Stomach (tissue), 4 donors: Measurements from ENCODE around the gene ADAT1.

ENCODE experiments used
- EP300 ChIP-seq: sonication (generic); formaldehyde crosslinking; IDR thresholded peaks from one replicate; pipeline ENCODE4 v1.6.1; 2017; ENCODE audit warnings: antibody characterized with exemption
- POLR2A ChIP-seq, 4 donors: fragments of 450-650 bp; IDR thresholded peaks; one replicate each; pipeline ENCODE4 v1.6.1; 2016; ENCODE audit warnings: antibody characterized with exemption in 4 of 4, control low read depth in 2 of 4, mild to moderate bottlenecking in 1 of 4, moderate library complexity in 1 of 4
- TF ChIP-seq, protein P1 (sequence below), 7 experiments: fragments of 450-650 bp in 4 of 7; fragments of 200-600 bp in 3 of 7; sonication (generic) in 3 of 7; IDR thresholded peaks; one replicate each; pipeline ENCODE4 v1.5.1; 2016 to 2019; ENCODE audit warnings: antibody characterized with exemption in 7 of 7, control low read depth in 2 of 7, mild to moderate bottlenecking in 1 of 7

DNA sequence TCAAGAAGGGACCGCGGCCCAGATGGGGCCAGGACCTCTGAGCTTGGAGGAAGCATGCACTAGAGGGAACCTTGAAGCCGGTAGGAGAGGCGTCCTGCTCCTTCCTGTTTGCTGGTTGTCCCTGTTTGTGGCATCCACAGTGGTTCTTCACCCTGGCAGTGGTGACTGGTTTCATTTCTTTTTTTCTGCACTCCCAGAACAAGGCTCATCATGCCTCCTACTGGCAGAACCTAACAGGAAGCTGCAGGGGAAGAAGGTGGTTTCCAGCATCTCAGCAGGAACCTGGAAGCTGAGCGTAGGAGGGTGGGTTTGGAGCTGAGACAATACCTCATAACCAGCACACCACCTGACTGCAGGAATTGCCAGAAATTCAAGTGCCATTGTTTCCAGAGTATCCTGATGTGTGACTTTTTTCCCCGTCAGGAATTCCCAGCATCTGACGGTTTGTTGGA, 72.8 kb downstream of the ADAT1 start:
- TF ChIP-seq POLR2A (IDR thresholded peaks at IDR 0.05) (no peak), EP300 (no peak)
- TF ChIP-seq, protein P1, sequence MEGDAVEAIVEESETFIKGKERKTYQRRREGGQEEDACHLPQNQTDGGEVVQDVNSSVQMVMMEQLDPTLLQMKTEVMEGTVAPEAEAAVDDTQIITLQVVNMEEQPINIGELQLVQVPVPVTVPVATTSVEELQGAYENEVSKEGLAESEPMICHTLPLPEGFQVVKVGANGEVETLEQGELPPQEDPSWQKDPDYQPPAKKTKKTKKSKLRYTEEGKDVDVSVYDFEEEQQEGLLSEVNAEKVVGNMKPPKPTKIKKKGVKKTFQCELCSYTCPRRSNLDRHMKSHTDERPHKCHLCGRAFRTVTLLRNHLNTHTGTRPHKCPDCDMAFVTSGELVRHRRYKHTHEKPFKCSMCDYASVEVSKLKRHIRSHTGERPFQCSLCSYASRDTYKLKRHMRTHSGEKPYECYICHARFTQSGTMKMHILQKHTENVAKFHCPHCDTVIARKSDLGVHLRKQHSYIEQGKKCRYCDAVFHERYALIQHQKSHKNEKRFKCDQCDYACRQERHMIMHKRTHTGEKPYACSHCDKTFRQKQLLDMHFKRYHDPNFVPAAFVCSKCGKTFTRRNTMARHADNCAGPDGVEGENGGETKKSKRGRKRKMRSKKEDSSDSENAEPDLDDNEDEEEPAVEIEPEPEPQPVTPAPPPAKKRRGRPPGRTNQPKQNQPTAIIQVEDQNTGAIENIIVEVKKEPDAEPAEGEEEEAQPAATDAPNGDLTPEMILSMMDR (IDR thresholded peaks at IDR 0.05): peak in 1 of 7 experiments; percentile 30
